Nucleus accumbens (tissue), 56 donors: Measurements from ENCODE around the gene RNF150.
"Not testable (repeated sequence)": the region's sequence is repeated elsewhere in the genome, so short reads cannot be mapped to it uniquely, and the experiment has no call there.

Experiments used
- DNase-seq, 56 donors: peaks; one replicate each; lab custom pipeline; 2025; lab: John Stamatoyannopoulos, UW

Gene RNF150

GRCh38 chr4:140841186-140841585 is 292.1 kb downstream of the RNF150 start:
- no peak for DNase-seq

GRCh38 chr4:140839888-140840790 is 293.1 kb downstream of the RNF150 start:
- no peak for DNase-seq

GRCh38 chr4:140839406-140839805 is 293.9 kb downstream of the RNF150 start:
- no peak for DNase-seq

- DNase-seq = no peak
Measured at GRCh38 chr4:140837736-140838135, 295.5 kb downstream of the RNF150 start.

GRCh38 chr4:140834839-140835495 is 298.3 kb downstream of the RNF150 start:
- DNase-seq = no peak

- DNase-seq = no peak
Measured at GRCh38 chr4:140833280-140833679, 300.0 kb downstream of the RNF150 start.

GRCh38 chr4:140829825-140830224 is 303.4 kb downstream of the RNF150 start:
- no peak for DNase-seq

- DNase-seq = no peak
Measured at GRCh38 chr4:140826701-140827027, 306.6 kb downstream of the RNF150 start.

GRCh38 chr4:140820520-140820919 is 312.7 kb downstream of the RNF150 start:
- DNase-seq = not testable (repeated sequence)

GRCh38 chr4:140819610-140820009 is 313.7 kb downstream of the RNF150 start:
- no peak for DNase-seq

GRCh38 chr4:140818433-140818832 is 314.8 kb downstream of the RNF150 start:
- DNase-seq = no peak

GRCh38 chr4:140816806-140817510 is 316.3 kb downstream of the RNF150 start:
- no peak for DNase-seq

- no peak for DNase-seq
Measured at GRCh38 chr4:140813804-140814203, 319.5 kb downstream of the RNF150 start.

GRCh38 chr4:140812916-140813315 is 320.4 kb downstream of the RNF150 start:
- DNase-seq = no peak

- DNase-seq = no peak
Measured at GRCh38 chr4:140811429-140811828, 321.8 kb downstream of the RNF150 start.

GRCh38 chr4:140810591-140811169 is 322.6 kb downstream of the RNF150 start:
- not testable (repeated sequence) for DNase-seq
